Stimulated activated CD8-positive, alpha-beta memory T cell treated with anti-CD3 and anti-CD28 coated beads, Interleukin-15, amount 100 ng/mL, for 1 hour (primary cell): ENCODE data around the gene CALM3.

Experiments used
- DNase-seq: peaks from one replicate; pipeline ENCODE4 v3.0.0-alpha.2; 2020; ENCODE audit warnings: low read depth

The CALM3 gene

DNA sequence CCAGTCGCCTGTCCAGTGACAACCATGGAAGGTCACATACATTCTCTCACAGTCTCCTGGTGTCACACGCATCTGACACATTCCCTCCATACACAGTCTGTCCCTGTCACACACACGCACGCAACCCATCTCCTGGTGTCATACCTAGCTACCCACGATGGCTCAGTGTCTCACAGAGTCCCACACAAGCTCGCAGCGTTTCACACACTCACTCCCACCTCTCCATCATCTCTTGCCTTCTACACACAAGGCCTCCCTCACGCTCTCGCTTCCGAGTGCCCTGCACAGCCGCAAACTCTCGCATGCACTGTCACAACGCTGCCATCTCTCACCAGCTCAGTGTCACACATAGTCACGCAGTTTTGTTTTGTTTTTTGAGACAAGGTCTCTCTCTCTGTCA, 36.1 kb downstream of the CALM3 start:
- no peak for DNase-seq

DNA sequence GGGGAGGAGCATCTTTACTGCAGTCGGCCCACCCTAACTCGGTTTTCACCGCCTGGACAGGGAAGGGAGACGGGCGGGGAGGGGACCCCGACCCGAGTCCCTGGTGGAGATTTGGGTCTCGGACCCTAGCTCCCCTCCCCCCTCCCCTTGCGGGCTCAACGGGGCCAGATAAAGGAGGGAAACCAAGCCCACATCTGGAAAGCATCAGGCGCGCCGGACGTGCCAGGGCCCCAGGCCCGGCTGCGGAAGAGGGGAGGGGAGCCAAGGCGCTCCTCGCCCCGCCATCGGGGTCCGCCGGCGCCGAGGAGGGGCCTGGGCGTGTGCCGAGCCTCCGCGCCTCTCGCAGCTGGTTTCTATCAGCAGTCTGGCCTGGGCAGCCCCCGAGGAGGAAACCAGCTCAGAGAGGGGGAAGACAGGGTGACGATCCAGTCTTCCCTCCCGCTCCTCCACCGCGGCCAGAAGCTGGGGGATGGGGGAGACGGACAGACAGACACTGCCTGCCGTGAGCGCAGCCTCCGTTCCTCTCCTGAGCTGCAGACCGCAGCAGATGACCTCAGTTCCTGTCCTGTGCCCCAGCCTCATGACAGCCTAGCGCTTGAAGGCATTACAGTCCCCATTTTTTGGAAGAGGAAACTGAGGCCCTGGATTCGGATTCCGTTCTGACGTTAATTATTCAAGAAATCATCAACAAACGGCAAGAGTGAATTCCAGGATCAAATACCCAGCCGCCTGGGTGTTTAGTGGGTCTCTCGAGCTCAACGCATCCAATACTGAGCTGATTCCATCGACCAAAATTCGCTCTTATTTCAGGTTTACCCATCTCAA, 38.4 kb downstream of the CALM3 start:
- no peak for DNase-seq

DNA sequence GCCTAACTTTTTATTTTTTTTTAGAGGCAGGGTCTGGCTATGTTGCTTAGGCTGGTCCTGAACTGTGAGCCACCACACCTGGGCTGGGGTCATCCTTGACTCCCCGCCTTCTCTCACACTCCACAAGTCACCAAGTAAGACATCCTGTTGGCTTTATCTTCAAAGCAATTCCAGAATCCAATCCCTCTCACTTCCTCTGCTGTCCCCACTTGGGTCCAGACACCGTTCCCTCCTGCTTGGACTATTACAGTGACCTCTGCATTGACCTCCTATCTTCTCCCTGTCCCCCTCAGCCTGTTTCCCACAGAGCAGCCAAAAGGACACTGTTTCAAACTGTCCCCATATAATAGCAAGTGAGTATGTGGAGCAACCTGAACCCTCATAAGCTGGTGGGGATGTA, 39.5 kb downstream of the CALM3 start:
- DNase-seq, result no peak

DNA sequence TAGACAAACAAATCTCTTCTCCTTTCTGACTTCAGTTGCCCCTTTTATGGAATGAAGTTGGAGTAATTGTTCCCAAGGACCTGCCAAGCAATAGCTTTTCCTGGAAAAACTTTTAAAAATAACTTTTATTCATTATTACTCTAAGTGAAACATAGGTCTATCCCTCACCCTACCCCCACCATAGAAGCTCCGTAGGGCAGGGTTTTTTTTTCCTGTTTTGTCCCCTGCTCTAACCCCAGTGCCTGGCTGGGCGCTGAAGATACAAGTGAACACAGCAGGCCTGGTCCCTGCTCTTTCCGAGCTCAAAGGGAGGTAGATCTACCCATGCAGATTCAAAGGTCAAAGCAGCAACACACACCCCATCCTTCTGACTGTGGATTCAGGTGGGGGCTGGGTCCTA, 43.6 kb downstream of the CALM3 start:
- DNase-seq, result no peak

DNA sequence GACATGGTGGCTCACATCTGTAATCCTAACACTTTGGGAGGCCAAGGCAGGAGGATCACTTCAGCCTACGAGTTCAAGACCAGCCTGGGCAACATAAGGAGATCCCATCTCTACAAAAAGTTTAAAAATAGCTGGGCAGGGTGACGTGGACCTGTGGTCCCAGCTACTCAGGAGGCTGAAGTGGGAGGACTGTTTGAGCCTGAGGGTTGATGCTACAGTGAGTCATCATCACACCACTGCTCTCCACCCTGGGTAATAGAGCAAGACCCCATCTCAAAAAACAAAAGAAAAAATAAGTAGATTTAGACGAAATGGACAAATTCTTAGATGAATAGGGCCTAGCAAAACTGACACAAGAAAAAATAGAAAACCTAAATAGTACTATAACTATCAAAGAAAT, 45.3 kb downstream of the CALM3 start:
- DNase-seq, result no peak

DNA sequence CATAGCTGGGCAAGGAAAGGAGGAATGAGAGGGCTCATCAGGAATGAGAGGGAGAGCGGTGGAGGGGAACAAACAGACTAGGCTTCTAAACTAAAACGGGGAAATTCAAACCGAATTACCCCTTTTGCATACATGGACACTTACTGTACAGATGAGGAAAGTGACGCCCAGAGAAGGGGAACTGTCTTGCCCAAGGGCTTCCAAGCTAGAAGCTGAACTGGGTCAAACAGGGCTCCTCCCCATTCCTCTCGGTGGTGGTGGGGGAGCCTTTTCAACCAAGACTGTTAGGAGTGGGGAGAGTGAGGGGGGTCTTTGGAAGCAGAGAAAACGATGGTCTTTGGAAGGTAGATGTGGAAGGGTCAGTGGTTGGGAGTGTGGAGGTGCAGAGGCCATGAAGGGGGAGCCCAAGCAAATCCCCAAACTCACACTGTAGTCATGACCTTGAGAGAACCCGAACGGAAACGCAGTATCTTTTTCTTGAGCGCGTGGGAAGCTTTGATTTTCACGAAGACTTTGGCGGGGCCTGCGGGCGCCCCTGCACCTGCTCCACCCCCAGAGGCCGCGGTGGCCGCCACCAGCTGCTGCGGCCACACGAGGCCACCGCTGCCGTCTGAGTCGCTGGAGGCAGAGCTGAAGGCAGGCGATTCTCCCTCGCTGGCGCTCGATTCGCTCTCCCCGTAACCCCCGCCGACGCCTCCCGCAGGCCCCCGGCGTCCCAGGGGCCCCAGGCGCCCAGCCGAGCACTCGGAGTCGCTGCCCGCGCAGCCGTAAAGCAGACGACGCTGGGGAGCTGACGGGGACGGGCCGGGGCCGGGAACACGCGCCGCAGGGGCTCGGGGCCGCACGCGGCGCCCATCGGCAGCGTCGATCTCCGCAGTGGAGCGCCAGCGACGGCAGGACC, 47.2 kb downstream of the CALM3 start:
- DNase-seq, result no peak

DNA sequence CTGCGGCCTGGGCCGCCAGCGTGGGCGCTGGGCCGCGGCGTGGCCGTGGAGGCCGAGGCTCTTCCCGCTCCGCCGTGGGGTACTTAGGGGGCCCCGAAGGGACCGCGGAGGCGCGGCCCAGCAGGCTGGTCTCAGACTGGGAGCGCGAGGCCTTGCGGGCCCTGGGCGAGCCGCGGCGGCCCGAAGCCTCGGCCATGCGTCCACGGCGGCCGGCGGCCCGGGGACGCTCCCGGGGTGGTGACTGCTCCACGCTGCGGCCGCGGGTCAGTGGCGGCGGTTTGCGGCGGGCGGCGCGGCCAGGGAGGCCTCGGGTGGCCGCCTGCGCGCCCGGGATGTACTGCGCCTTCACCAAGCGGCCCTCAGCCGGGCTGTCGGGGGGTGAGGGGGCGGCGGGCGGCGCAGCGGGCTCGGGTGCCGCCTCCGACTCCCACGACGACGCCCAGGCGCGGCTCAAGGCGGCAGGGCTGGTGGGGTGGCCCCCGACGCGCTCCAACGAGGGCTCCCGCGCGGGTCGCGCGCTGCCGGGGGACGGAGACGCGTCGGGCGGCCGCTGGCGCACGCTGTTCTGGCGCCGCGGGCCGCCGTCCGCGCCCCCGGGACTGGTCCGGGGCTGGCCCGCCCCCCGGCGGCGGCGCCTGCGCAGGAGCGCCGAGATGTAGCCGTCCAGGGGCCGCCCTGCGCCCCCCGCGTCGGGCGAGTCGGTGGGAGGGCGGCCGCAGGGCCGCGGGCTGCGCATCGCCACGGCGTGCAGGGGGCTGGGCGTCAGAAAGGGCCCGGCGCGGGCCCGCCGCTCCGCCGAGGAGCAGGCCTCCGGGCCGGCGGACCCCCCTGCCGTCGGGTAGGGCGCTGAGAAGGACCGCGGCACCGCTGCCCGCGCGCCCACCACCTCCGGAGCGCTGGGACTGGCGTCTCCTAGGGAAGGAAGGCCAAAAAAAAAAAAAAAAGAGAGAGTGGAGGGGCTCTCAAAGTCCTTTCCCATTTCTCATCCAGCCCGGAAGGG, 48.1 kb downstream of the CALM3 start:
- no peak for DNase-seq

DNA sequence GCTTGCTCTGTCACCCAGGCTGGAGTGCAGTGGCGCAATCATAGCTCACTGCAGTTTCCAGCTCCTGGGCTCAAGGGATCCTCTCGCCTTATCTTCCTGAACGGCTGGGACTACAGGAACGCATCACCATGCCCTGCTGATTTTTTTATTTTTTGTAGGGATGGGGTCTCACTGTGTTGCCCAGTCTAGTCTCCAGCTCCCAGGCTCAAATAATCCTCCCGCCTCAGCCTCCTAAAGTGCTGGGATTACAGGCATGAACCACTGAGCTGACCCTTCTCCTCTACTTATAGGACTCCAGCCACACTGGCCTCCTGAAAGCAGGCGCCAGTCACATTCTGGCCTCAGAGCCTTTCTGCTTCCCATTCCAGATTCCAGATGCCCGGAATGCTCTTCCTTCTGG, 49.3 kb downstream of the CALM3 start:
- DNase-seq, result no peak

DNA sequence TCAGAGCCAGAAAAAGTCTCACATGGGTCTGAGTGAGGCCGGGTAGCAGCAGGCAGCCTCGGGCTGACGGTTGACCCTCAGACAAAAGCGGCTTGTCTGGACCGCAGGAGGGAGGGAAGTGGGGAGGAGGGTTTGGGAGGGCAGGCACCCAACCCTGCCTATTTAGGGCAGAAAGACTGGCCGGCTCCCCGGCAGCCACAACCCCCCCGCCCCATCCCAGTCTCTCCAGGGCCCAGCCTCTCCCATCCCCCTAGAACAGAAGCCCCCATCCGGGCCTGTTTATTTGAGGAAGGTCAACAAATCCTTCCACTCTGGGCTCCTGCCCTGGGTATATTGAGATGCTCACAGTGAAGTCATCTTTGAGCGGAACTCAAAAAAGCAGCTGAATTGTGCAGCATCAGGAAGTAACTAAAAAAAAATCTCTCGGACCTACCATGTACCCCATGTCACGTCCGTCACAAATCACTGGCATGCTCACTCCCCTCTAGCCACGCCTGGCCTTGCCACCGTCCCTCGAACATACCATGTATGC, 53.6 kb downstream of the CALM3 start:
- no peak for DNase-seq

DNA sequence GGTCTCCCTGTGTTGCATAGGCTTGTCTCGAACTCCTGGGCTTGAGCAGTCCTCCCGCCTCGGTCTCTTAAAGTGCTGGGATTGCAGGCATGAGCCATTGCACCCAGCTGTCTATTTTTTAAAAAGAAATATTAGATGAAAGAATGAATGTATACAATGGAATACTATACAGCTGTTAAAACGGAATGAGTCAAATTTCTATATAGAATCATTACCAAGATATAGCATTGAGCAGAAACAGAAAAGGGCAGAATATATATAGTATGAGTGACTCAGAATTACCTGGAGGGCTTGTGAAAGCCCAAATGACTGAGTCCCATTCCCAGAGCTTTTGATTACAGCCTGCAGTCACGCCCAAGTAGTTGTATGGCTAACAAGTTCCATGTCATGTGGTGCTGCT, 55.4 kb downstream of the CALM3 start:
- no peak for DNase-seq

DNA sequence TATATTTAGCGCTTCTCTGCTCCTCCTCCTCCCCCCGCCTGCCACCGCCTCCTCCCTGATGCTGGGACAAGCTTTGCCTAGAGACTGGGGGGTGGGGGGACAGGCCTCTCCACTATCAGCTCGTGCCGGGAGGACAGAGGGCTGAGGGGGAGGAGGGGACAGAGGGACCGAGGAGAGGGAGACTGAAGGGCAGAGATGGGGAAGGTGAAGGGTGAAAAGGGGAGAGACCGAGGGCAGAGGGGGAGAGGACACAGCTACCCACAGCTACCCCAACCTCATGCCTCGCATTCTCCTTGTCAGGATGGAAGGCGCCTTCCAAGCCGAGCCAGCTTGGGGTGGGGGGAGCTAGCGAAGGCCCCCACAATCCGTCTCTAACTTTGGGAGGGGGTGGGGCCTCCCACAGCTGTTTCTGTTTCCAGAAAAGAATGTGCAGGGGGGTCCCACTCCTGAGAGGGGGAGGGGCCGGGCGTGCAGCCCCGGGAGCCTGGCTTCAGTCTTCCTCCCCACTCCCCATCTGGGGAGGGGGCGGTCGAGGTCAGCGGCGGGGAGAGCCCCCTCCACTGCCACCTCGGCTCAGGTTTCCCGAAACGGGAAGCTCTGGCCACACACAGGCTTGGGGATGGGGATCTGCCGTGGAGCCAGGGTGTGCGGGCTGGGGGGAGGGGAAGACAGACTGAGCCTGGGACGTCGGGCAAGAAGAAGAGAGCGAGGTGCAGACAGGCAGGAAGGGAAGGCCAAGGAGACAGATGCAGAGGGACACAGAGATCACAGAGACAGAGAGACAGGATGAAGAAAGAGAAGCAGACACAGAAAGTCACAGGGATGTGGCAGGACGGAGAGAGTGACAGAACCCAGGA, 58.2 kb downstream of the CALM3 start:
- DNase-seq, result no peak

DNA sequence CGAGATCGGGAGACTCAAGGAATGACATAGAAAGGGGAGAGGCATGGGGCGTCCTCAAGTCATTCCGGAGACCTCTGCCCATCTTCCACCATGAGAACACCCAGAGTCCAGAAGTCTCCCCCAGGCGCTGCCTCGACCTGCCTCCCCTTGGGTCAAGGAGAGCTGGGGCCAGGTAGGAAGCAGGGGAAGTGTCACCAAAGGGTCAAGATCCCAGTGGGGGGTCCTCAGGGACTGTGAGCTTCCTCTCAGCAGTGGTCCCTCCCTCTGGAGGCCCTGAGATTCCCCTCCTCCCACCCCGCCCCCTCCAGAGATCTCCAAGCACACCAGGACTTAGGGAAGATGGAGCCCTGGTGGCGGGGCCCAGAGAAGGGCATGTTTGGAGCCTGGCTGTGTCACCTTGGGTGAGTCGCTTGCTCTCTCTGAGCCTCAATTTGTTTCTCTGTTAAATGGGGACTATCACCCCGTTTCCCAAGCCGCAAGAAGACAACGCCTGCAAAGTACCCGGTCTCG, 58.9 kb downstream of the CALM3 start:
- DNase-seq, result no peak
